Colonic mucosa (tissue), 4 donors: ENCODE measurements around the gene PLD1. TPM values are rescaled to one million over a fixed set of nuclear protein-coding genes. Genes with fewer than 3 reads are reported as not detected.

Experiments used
- DNase-seq: peaks from one replicate; pipeline ENCODE4 v3.0.0-alpha.2; 2020
- H3K27ac ChIP-seq: fragments of 200-600 bp; one replicate; pipeline ENCODE4 v1.8.0; 2021
- H3K27me3 ChIP-seq: fragments of 200-600 bp; one replicate; pipeline ENCODE4 v1.8.0; 2021
- H3K36me3 ChIP-seq: fragments of 200-600 bp; one replicate; pipeline ENCODE4 v1.8.0; 2021
- H3K4me1 ChIP-seq: fragments of 200-600 bp; one replicate; pipeline ENCODE4 v1.8.0; 2021; ENCODE audit warnings: mild to moderate bottlenecking
- H3K4me3 ChIP-seq: fragments of 200-600 bp; one replicate; pipeline ENCODE4 v1.8.0; 2021
- H3K9ac ChIP-seq, 2 donors: one replicate each; pipeline ENCODE4 v1.7.0; 2013; ENCODE audit warnings: control low read depth in 2 of 2, low read depth in 2 of 2, low read length in 2 of 2
- H3K9me3 ChIP-seq: fragments of 200-600 bp; one replicate; pipeline ENCODE4 v1.8.0; 2021
- CTCF ChIP-seq: fragments of 200-600 bp; IDR thresholded peaks from one replicate; pipeline ENCODE4 v1.8.0; 2022; ENCODE audit warnings: antibody characterized with exemption, mild to moderate bottlenecking
- intact Hi-C: fragments of 100-400 bp; cut with DNase I; formaldehyde crosslinking; loops from one replicate; pipeline ENCODE4 v1.14.1; 2022
- total RNA-seq, 2 donors: library from RNA; stranded (reverse); fragmentation: NEBNext Ultra II Directional in 1 of 2; extraction: Animal tissue kit (Norgen Biotek cat#: 25700) in 1 of 2; gene quantifications; one replicate each; pipeline ENCODE4 v1.2.1, GENCODE V29; 2021
- donor health status: healthy.
- donor health status: DM: no; HTN: no; CAD: no.
- donor health status: DM: no; HTN: no; CAD: no.

The PLD1 gene
- total RNA-seq, 2 donors from 2014 or later, result 49.6 to 81.3 TPM

- Histone ChIP-seq H3K4me1 (no peaks in the 10 kb centered on the region), H3K4me3 (no peak overlapping the region), H3K9me3 (no peaks in the 10 kb centered on the region), H3K27ac (no peak overlapping the region), H3K27me3 (no peaks in the 10 kb centered on the region), H3K36me3 (no peaks in the 10 kb centered on the region), H3K9ac (no peak overlapping the region)
- no peak for DNase-seq
- TF ChIP-seq CTCF, result no peak
- intact Hi-C loops, result no loop called here
Observed at GRCh38 chr3:171758109-171758508, 52.2 kb downstream of the PLD1 start.

- no peak for DNase-seq
- Histone ChIP-seq H3K4me1 (no peaks in the 10 kb centered on the region), H3K36me3 (no peaks in the 10 kb centered on the region), H3K9ac (no peak overlapping the region), H3K4me3 (no peak overlapping the region), H3K27me3 (no peaks in the 10 kb centered on the region), H3K27ac (no peak overlapping the region), H3K9me3 (no peaks in the 10 kb centered on the region)
- no peak for TF ChIP-seq CTCF
- intact Hi-C loops, result no loop called here
Observed at GRCh38 chr3:171757361-171758034, 52.8 kb downstream of the PLD1 start.

GRCh38 chr3:171755656-171756055 is 54.6 kb downstream of the PLD1 start:
- DNase-seq, result no peak
- Histone ChIP-seq H3K9ac (no peak overlapping the region), H3K9me3 (no peaks in the 10 kb centered on the region), H3K27ac (no peak overlapping the region), H3K4me3 (no peak overlapping the region), H3K4me1 (no peaks in the 10 kb centered on the region), H3K36me3 (no peaks in the 10 kb centered on the region), H3K27me3 (no peaks in the 10 kb centered on the region)
- no peak for TF ChIP-seq CTCF
- intact Hi-C loops, result no loop called here

GRCh38 chr3:171755015-171755589 is 55.2 kb downstream of the PLD1 start:
- intact Hi-C loops, result no loop called here

GRCh38 chr3:171753665-171754408 is 56.4 kb downstream of the PLD1 start:
- no peaks in the 10 kb centered on the region for H3K9me3 ChIP-seq
- H3K27me3 ChIP-seq, result no peaks in the 10 kb centered on the region
- no peak overlapping the region for H3K27ac ChIP-seq
- intact Hi-C loops, result no loop called here
- H3K36me3 ChIP-seq, result no peaks in the 10 kb centered on the region
- TF ChIP-seq CTCF, result no peak
- DNase-seq, result no peak
- H3K4me1 ChIP-seq, result no peaks in the 10 kb centered on the region
- H3K9ac ChIP-seq, result no peak overlapping the region
- H3K4me3 ChIP-seq, result no peak overlapping the region

More at GRCh38 chr3:171755015-171755589, 55.2 kb downstream of the PLD1 start:
- Histone ChIP-seq H3K36me3 (no peaks in the 10 kb centered on the region), H3K27ac (no peak overlapping the region), H3K27me3 (no peaks in the 10 kb centered on the region), H3K4me1 (no peaks in the 10 kb centered on the region), H3K9me3 (no peaks in the 10 kb centered on the region), H3K4me3 (no peak overlapping the region), H3K9ac (no peak overlapping the region)
- TF ChIP-seq CTCF, result no peak
- DNase-seq, result no peak
